GM10847 (cell line): Measurements from ENCODE around the gene BTN1A1.

Experiments
- POLR2A ChIP-seq: IDR thresholded peaks from 2 replicates; pipeline ENCODE4 v1.6.1; 2011; ENCODE audit not compliant: insufficient read length; ENCODE audit errors: extremely low read depth

Gene BTN1A1

DNA sequence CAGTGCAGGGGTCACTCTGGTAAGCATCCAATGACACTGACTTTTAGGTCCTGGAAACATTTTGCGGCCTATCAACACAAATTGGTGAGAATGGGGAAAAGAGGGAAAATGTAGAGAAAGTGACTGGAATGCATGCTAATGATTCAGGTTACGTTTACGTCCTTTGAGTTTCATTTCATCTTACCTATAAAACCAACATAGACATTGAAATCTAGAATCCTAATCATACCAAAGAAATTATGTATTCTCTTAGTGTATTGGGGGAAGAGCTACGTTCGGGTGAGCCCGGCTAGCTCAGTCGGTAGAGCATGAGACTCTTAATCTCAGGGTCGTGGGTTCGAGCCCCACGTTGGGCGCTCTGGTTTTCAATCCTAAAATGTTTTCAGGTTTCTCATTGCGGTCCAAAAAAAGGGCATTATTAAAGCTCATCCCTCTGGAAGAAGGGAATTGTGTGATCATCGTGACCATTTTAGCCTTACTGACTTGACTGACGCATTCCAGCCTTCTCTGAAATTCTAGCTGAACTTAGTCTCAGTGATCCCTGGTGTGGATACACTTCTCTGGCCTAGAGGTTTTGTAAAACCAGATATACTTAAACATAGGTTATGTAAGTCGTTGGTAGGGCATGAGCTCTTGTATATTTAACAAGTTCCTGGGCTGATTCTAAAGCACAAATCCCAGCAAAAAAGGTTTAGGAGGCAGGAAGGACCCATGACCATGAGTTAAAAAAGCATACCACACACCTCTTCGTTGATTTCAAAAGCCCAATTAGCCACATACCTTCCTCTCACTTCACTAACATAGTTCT lies 56.4 kb downstream of the BTN1A1 start:
- no peak for TF ChIP-seq POLR2A
